ENCODE measurements around the gene MMP17.

MMP17 gene

DNA sequence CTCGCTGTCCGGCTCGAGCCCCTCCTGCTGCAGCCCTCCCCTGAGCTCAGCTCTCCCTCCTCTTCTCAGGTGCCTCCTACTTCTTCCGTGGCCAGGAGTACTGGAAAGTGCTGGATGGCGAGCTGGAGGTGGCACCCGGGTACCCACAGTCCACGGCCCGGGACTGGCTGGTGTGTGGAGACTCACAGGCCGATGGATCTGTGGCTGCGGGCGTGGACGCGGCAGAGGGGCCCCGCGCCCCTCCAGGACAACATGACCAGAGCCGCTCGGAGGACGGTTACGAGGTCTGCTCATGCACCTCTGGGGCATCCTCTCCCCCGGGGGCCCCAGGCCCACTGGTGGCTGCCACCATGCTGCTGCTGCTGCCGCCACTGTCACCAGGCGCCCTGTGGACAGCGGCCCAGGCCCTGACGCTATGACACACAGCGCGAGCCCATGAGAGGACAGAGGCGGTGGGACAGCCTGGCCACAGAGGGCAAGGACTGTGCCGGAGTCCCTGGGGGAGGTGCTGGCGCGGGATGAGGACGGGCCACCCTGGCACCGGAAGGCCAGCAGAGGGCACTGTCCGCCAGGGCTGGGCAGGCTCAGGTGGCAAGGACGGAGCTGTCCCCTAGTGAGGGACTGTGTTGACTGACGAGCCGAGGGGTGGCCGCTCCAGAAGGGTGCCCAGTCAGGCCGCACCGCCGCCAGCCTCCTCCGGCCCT is 22.8 kb downstream of the MMP17 start:
- no peak for DNase-seq

- DNase-seq: no peak
These were observed 23.8 kb downstream of the MMP17 start for GRCh38 chr12:131851741-131852550.

GRCh38 chr12:131852551-131853299 is 24.5 kb downstream of the MMP17 start:
- no peak for DNase-seq

DNA sequence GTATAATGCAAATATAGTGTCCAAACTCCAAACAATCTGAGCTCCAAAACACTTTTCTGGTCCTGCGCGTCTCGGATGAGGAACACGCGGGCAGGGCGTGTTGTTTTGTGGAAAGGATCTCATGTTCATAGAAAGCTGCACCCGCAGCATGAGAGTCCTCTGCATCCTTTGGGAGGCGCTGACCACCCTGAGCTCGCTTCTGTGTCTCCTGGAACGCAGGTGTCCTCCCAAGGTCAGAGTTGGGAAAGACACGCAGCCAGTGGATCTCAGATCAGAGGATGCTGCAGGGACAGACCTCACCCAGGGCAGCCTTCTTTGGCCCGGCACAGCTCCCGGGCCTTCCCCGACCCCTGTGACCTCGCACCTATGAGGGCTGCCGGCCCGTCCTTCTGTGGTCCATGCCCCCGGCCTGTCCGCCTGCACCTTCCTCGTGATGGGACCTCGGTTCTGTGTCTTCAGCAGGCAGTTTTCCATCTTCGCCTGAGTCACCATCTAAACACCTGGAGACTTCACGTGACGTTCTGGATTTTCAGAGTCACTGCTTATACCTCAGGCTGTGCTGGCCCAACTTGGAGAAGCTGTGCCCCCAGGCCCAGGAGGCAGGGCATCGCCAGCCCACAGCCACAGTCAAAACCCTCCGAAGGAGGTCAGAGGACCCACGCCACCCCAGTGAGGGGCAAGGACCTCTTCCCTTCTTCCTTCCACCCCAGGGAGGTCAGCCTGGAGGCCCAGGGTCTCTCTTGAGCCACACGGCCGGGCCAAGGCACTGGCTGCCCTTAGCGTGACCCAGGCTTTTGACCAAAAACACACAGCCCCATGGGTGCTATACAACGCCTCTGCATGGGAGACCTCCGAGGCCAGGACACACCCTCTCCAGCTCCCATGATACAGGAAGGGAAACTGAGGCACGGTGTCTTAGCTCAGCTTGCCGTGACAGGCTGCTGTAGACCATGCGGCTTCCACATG is 25.9 kb downstream of the MMP17 start:
- DNase-seq: no peak

DNA sequence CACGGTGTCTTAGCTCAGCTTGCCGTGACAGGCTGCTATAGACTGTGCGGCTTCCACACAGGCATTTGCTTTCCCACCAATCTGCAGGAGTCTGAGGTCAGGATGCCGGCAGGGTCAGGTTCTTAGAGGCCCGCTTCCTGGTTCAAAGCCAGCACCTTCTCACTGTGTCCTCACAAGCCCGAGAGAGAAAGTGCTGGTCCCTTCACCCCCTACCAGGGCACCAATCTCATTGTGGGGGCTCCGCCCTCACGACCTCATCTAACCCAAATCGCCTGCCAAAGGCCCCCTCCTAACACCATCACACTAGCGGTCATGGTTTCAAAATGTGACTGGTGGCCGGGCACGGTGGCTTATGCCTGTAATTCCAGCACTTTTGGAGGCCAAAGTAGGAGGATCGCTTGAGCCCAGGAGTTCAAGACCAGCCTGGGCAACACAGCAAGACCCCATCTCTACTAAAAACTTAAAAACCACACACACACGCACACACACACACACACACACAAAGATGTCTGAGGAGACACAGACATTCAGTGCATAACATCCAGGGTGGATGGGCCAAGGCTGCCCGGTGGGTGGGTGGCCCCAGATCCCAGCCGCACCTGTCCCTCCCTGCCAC is 26.8 kb downstream of the MMP17 start:
- DNase-seq: no peak

GRCh38 chr12:131855521-131856142 is 27.4 kb downstream of the MMP17 start:
- DNase-seq: no peak

DNA sequence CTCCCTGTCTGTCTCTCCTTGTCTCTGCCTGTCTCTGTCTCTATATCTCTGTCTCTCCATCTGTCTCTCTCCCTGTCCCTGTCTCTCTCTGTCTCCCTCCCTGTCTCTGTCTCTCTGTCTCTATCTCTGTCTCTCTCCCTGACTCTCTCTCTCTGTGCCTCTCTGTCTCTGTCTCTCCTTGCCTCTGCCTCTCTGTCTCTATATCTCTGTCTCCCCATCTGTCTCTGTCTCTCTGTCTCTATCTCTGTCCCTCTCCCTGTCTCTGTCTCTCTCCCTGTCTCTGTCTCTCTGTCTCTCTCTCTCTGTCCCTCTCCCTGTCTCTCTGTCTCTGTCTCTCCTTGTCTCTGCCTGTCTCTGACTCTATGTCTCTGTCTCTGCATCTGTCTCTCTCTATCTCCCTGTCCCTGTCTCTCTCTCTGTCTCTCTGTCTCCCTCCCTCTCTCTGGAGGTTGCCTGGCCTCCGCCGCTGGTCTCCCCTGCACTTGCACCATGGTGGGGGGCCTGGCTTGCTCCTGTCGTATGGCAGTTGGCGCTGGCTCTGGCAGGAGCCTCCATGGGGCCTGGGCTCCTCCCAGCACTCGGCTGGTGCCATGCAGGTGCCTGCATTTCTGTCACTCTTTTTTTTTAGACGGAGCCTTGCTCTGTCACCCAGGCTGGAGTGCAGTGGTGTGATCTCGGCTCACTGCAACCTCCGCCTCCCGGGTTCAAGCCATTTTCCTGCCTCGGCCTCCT is 28.3 kb downstream of the MMP17 start:
- DNase-seq: no peak

DNA sequence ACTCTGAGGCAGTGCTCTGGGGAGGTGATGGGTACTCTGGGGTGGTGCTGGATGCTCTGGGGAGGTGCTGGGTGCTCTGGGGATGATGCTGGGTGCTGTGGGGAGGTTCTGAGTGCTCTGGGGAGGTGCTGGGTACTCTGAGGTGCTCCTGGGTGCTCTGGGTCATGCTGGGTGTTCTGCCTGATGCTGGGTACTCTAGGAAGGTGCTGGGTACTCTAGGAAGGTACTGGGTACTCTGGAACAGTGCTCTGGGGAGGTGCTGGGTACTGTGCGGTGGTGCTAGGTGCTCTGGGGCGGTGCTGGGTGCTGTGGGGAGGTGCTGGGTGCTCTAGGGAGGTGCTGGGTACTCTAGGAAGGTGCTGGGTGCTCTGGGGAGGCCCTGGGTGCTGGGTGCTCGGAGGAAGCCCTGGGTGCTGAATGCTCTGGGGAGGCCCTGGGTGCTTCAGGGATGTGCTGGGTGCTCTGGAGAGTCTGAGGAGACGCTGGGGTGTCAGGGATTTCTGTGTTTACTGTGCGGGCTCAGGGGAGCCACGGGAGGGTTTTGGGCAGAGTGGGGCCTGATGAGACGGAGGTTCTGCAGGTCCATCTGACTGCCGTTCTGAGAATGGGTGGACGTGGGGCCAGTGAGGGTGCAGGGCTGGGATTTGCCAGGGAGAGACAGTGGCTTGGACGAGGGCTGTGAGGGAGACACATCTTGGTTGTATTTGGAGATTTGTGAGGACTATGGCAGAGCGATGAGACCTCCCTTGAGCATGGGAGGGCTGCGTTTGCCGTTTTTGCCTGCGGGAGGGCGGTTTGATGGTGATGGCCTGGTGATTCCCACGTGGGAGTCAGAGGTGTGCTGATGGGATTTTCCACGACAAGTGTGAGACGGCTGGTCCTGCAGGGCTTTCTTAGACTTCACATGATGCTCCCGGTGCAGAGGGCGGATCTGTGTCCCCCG is 30.0 kb downstream of the MMP17 start:
- DNase-seq: no peak

- DNase-seq: peak; percentile 45
These were observed 32.5 kb downstream of the MMP17 start for GRCh38 chr12:131860472-131861260.

GRCh38 chr12:131861261-131862083 is 33.3 kb downstream of the MMP17 start:
- no peak for DNase-seq

GRCh38 chr12:131862084-131862441 is 33.9 kb downstream of the MMP17 start:
- no peak for DNase-seq

DNA sequence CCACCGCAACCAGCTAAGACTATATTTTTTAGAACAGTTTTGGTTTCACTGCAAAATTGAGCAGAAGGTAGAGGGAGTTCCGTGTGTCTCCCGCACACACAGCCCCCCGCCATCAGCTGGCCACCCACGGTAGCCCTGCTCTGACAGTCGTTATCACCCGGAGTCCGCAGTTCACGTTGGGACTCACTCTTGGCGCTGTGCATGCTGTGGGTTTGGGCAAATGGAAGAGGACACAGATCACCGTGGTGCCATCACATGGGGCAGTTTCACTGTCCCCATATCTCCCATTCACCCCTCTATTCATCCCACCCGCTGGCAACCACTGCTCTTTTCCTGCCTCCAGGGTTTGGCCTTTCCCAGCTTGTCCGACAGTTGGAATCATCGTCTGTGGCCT is 34.4 kb downstream of the MMP17 start:
- DNase-seq: no peak

DNA sequence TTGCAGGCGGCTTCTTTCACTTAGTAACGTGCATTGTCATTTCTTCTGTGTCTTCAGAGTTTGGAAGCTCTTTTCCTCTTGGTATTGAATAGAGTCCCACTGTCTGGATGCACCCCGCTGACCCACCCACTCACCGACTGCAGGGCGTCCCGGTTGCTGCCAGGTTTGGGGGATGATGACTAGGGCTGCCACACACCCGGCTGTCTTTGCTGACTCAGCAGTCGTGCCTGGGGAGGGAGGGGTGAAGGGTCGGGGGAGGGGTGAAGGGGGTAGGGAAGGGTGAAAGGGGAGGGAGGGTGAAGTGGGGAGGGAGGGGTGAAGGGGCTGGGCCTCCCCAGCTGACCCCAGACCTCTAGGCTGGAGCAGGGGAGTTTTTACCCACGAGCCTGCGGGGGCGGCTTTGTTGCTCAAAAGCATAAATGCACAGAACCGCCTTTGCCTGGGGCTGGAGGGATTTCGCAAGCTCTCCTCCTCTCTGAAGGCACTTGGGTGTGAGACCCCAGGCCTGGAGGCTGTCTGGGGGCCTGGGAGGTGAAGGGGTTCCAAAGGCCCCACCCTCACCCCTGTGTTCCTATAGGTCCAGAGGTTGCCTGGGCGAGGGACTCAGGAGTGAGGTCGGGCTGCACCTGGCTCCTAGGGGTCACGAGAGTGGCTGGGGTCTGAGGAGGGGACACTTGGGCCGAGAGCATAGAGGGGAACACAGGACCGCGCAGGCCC is 35.0 kb downstream of the MMP17 start:
- DNase-seq: no peak

- peak; percentile 92 for DNase-seq
These were observed 35.7 kb downstream of the MMP17 start for GRCh38 chr12:131863711-131864396.

GRCh38 chr12:131864469-131864868 is 36.3 kb downstream of the MMP17 start:
- no peak for DNase-seq

GRCh38 chr12:131865180-131865875 is 37.1 kb downstream of the MMP17 start:
- DNase-seq: no peak
